HG02884 (cell line): ENCODE results near the gene PRPF31.
"Not testable (repeated sequence)": the region's sequence is repeated elsewhere in the genome, so short reads cannot be mapped to it uniquely, and the experiment has no call there.

Experiments
- ATAC-seq: cut with Tn5 transposase; IDR thresholded peaks from one replicate; pipeline ENCODE4 v1.9.1; 2021; ENCODE audit warnings: mild to moderate bottlenecking, moderate library complexity; ENCODE audit not compliant: unreplicated experiment

The PRPF31 gene

GRCh38 chr19:54160854-54161253 lies 45.3 kb downstream of the PRPF31 start:
- ATAC-seq = no peak

- ATAC-seq = no peak
These were observed 46.8 kb downstream of the PRPF31 start for GRCh38 chr19:54162241-54162805.

GRCh38 chr19:54162884-54163283 lies 47.3 kb downstream of the PRPF31 start:
- ATAC-seq = no peak

- ATAC-seq = no peak
These were observed 49.0 kb downstream of the PRPF31 start for GRCh38 chr19:54164369-54165068.

GRCh38 chr19:54165222-54165621 lies 49.7 kb downstream of the PRPF31 start:
- no peak for ATAC-seq

GRCh38 chr19:54168174-54168917 lies 52.8 kb downstream of the PRPF31 start:
- ATAC-seq = no peak

GRCh38 chr19:54169149-54169740 lies 53.7 kb downstream of the PRPF31 start:
- no peak for ATAC-seq

GRCh38 chr19:54171736-54172431 lies 56.3 kb downstream of the PRPF31 start:
- ATAC-seq = not testable (repeated sequence)

GRCh38 chr19:54172471-54173358 lies 57.2 kb downstream of the PRPF31 start, which contains the start of gene TMC4:
Gene TMC4, minus strand, starts transcription at chr19:54173160. Its CDS starts 43 bp downstream, at chr19:54173117.
- no peak for ATAC-seq

- no peak for ATAC-seq
These were observed 57.8 kb downstream of the PRPF31 start for GRCh38 chr19:54173359-54173699.

- no peak for ATAC-seq
These were observed 58.6 kb downstream of the PRPF31 start for GRCh38 chr19:54173951-54174834.

GRCh38 chr19:54178581-54179261 lies 63.2 kb downstream of the PRPF31 start:
- no peak for ATAC-seq

GRCh38 chr19:54179262-54179852 lies 63.8 kb downstream of the PRPF31 start:
- ATAC-seq = no peak

- ATAC-seq = no peak
These were observed 64.4 kb downstream of the PRPF31 start for GRCh38 chr19:54179921-54180461.

- no peak for ATAC-seq
These were observed 65.1 kb downstream of the PRPF31 start for GRCh38 chr19:54180691-54181091.
